IPS-18c (cell line): Measurements from ENCODE around the gene MRGPRF.

ENCODE experiments used
- H3K4me3 ChIP-seq: 2 replicates; pipeline ENCODE4 v1.7.0; 2013; ENCODE audit warnings: low read depth, mild to moderate bottlenecking, low read length, moderate library complexity; ENCODE audit not compliant: insufficient read depth
- H3K9me3 ChIP-seq: one replicate; pipeline ENCODE4 v1.6.1; 2013; ENCODE audit warnings: mild to moderate bottlenecking, low read length, moderate library complexity; ENCODE audit not compliant: control insufficient read depth, insufficient read depth

Gene MRGPRF

DNA sequence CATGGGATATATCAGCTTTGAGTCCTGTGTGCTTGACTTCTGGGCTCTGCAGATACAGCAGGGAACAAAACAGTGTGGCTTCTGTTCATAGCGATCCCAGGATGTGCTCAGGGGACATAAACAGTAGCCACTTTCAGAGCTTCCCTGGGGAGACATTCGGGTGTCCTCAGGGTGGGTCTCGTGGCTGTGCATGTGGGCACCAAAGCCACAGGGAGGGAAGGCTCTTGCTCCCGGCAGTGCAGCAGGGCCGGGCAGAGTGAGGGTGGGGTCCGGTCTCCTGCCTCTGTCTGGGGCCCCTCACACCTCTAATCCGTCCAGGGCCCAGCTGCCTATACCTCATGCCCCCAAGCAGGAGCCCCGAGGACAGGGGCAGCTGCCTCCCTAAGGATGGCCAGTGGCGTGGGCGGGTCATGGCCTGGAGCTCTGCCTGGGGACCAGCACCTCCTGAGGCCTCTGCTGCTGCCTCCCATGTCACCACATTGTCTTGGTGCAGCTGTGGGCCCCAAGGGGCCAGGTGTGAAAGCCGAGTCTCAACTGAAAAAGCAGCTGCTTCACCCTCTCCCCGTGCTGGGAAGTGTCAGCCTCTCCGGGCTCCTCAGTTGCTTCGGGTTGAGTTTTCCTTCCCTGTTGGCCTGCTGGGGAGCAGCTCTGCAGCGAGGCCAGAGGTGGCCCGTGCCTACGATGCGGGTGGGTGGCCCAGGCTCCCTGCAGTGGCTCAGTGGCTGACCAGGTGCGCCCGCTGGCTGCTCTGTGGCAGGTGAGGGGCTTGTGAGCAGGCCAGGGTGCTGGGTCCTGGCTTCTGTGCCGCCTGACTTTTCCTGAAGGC, 39.5 kb upstream of the MRGPRF start:
- Histone ChIP-seq H3K9me3 (no peaks in the 10 kb centered on the region), H3K4me3 (no peak overlapping the region)

- no peaks in the 10 kb centered on the region for H3K9me3 ChIP-seq
- H3K4me3 ChIP-seq, result no peak overlapping the region
Measured at GRCh38 chr11:69051381-69052342, 38.6 kb upstream of the MRGPRF start.

DNA sequence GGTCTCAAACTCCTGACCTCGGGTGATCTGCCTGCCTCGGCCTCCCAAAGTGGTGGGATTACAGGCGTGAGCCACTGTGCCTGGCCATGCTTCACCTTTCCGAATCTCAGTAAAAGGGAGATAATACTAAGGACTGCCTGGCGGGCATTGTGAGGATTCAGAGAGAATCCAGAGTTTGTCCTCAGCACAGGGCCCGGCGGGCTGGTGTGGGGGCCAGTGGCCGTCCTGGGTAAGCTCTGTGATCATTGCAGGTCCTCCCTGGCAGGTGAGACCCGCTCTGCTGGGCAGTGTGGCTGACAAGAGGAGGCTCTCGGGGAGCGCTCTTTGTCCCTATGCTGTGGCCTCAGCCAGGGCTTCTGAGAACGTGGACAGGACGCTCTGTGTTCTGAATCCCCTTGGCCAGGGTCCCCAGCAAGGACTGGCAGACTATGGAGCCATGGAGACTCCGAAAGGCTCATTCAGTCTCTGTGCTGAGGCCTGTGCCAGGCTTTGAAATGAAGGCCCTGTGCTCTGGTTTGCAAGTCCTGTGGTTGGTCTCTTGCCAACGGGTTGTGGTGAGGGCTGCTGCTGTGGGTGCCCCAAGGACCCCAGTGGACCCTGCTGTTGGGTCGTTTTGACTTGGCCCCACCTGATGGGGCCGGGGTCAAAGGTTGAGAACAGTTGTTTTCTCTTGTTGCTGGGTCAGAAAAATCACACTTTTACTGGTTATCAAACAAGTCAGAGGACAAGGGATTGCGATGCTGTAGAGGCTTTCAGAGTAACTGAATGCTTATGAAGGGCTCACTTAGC, 37.7 kb upstream of the MRGPRF start:
- no peak overlapping the region for H3K4me3 ChIP-seq
- H3K9me3 ChIP-seq, result no peaks in the 10 kb centered on the region

DNA sequence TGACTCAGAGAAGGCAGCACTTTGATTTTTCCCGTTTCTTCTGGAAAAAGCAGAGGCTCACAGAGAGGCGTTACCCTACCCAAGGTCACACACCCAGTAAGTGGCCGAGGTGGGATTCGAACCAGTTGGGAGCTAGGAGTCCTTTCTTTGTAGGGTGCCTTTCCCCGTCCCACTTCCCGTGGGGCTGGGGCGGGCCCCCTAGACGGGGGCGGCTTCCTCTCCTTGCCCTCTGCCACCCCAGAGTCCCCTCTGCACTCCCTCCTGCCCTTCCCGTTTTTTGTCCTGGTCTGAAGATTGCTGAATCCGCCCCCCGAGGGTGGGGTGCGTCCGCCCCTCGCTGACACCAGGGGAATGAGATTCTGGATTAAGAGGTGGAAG, 36.4 kb upstream of the MRGPRF start:
- Histone ChIP-seq H3K9me3 (no peaks in the 10 kb centered on the region), H3K4me3 (peak overlapping the region; percentile 89)

- peak within 1 kb of the TSS; percentile 89 for H3K4me3 ChIP-seq
- H3K9me3 ChIP-seq, result no peaks in the 10 kb centered on the region
Measured at GRCh38 chr11:69048694-69049489, 35.8 kb upstream of the MRGPRF start, which contains the start of gene TPCN2. Gene TPCN2 (plus strand): TSS chr11:69048932. CDS start chr11:69048998, 66 bp downstream.

DNA sequence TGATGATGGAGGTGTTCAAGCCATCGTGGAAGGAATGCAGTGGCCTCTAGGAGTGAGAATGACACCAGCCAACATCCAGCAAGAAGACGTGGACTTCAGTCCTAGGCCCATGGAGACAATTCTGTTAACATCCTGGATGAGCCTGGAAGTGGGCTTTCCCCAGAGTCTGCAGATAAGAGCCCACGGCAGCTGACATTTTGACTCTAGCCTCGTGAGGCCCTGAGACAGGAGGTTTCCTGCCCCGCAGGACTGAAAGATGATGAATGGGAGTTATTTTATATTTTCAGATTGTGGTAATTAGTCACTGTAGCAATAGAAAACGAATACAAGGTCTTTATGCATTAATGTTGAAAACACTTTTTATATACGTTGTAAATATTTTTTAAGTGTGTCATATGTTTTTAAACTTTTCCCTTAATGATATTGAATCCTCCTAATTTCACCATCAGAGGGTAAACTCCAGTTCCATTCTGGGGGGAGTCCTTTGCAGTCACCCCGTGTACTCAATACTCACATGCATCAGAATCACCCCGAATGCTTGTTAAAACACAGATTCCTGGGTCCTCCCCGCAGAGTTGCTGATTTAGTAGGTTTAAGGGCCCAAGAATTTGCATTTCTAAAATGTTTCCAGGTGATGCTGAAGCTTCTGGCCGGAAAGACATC, 35.1 kb upstream of the MRGPRF start:
- H3K9me3 ChIP-seq, result no peaks in the 10 kb centered on the region
- H3K4me3 ChIP-seq, result no peak overlapping the region; the same call in 1 of the 2 replicates

DNA sequence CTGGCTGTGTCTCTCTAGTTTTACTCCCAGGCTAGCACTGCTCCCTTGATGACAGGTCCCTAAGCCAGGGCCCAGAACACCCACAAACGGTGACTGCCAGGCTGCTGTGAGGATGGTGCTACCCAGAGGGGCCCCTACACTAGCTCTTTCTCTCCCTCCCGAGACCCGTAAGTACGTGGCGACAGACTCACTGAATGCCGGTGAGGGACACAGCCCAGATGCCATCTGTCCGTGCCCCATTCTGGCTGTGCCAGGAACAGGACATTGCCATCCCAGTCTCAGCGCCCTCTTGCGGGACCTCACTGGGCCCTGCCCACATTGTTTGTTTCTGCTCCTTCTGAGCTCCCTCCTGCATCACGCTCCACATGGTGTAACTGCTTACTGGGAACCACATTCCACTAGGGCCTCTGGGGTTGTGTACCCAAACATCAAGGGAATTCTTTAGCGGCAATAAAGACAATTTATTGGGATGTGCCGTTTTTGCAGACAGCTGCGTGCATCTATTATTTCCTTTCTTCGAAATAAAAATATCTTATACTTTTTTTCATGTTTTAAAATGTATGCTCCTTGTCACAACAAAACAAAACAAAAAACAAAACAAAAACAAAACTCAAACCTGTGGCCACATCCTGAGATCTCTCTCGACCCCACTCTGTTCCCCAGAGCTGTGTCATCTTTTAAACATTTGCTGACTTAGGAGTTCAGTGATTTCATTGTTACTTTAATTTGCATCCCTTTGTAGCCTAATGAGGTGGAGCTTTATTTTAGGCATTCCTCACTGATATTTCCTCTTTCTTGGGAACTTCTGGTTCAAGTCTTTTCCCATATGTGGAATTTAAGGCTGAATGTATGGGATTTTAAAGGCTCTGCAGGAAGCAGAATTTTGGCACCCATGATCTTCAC, 31.3 kb upstream of the MRGPRF start:
- no peaks in the 10 kb centered on the region for H3K9me3 ChIP-seq
- H3K4me3 ChIP-seq, result no peak overlapping the region

- no peak overlapping the region for H3K4me3 ChIP-seq
Measured at GRCh38 chr11:69041516-69041915, 28.5 kb upstream of the MRGPRF start.

DNA sequence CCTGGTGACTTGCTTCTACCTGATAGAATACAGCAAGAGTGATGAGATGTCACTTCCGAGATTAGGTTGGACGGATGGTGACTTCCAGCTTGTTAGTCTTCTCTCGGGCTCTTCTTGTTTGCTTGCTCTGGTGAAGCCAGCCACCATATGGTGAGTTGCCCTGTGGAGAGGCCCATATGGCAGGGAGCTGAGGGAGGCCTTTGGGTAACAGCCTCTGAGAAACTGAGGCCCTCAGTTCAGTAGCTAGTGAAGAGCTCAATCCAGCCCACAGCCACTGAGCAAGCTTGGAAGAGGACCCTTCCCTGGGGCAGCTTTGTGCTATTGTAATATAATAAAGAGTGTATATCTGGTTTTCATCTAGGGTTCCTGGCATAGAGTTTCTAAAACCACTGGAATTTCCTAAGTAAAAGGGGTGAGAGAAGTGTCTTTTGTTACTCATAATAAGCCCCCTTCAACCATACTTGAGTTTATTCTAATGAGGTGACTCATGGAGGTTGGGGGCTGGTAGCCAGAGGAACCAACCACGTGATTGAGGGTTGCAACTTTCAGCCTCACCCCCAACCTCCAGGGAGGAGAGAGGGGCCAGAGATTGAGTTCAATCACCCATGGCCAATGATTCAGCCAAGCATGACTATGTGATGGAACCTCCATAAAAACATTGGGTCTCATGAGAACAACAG, 27.7 kb upstream of the MRGPRF start:
- Histone ChIP-seq H3K9me3 (no peaks in the 10 kb centered on the region), H3K4me3 (no peak overlapping the region)

More at GRCh38 chr11:69041516-69041915, 28.5 kb upstream of the MRGPRF start:
- H3K9me3 ChIP-seq, result no peaks in the 10 kb centered on the region

- Histone ChIP-seq H3K9me3 (no peaks in the 10 kb centered on the region), H3K4me3 (no peak overlapping the region)
Measured at GRCh38 chr11:69040051-69040450, 27.0 kb upstream of the MRGPRF start.

- H3K4me3 ChIP-seq, result no peak overlapping the region
- no peaks in the 10 kb centered on the region for H3K9me3 ChIP-seq
Measured at GRCh38 chr11:69039501-69039900, 26.5 kb upstream of the MRGPRF start.

DNA sequence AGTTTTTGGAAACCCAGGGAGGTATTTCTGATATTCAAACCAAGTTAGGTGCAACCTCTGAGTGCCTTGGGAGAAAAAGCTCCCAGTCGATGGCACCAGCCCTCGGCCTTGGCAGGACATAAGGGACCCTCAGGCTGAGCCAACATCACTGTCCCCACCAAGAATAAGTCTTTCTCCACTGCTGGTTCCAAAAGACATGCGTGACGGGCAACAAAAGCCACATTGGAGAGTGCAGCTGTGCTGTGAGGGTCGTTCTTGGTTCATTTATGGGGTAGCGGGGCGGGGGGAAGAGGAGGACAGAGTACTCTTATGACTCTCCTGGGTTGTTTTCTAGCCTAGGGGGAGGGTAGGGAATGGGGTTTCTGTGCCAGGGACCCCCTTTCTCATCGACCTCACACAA, 24.5 kb upstream of the MRGPRF start:
- Histone ChIP-seq H3K4me3 (no peak overlapping the region), H3K9me3 (no peaks in the 10 kb centered on the region)

DNA sequence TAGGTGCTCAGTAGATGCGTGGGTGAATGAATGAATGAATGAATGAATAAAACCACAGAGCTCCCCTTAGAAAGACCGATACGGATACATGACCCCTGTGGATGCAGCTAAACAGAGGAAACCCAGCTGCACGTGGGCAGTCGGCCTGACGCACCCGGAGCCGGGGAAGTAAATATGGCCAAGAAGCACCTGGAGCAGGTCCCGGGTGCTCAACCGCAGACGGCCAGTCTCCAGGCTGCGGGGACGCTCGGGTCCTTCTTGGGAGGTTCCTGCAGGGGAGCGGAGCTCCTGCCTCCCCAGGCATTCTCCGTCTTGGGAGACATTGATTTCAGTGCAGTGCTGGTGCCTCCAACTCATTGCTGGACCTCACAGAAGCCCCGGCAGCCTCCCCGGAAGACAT, 24.0 kb upstream of the MRGPRF start:
- Histone ChIP-seq H3K9me3 (no peaks in the 10 kb centered on the region), H3K4me3 (no peak overlapping the region)

DNA sequence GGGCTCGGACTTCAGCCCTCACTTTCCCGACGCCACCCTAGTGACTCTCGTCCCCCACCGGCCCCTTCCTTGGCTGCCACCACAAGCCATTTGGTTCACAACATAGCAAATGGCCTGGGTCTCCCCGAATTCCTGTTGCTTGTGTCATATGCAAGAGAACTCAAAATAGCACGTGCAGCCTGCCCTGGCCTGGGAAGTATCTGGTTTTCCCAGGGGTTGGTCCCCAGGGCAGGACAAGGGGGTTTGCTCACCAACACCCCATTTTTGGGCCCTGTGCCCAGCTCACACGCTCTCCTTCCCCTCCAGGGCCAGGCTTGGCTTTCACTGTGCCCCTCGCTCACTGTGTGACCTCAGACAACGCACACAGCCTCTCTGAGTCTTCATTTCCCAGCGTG, 22.9 kb upstream of the MRGPRF start:
- H3K4me3 ChIP-seq, result no peak overlapping the region
- H3K9me3 ChIP-seq, result no peaks in the 10 kb centered on the region
